PFSK-1 (cell line): ENCODE measurements around the gene NUDT11.

Source experiments
- POLR2AphosphoS5 ChIP-seq: IDR thresholded peaks from 2 replicates; pipeline ENCODE4 v1.6.1; 2012; ENCODE audit warnings: low read depth, mild to moderate bottlenecking, control low read depth, low read length, moderate library complexity
- TAF1 ChIP-seq: IDR thresholded peaks from 2 replicates; pipeline ENCODE4 v1.6.1; 2012; ENCODE audit warnings: low read length, control low read depth, borderline replicate concordance; ENCODE audit not compliant: insufficient read depth
- TF ChIP-seq, protein P1 (sequence below), 2 experiments: IDR thresholded peaks; 2 replicates each; pipeline versions ENCODE4 v1.6.1 to v1.8.0; 2011 to 2012; ENCODE audit warnings: low read depth in 2 of 2, low read length in 2 of 2, control low read depth in 1 of 2, inconsistent platforms in 1 of 2, mild to moderate bottlenecking in 1 of 2, moderate library complexity in 1 of 2; ENCODE audit not compliant: insufficient read depth in 1 of 2

DNA sequence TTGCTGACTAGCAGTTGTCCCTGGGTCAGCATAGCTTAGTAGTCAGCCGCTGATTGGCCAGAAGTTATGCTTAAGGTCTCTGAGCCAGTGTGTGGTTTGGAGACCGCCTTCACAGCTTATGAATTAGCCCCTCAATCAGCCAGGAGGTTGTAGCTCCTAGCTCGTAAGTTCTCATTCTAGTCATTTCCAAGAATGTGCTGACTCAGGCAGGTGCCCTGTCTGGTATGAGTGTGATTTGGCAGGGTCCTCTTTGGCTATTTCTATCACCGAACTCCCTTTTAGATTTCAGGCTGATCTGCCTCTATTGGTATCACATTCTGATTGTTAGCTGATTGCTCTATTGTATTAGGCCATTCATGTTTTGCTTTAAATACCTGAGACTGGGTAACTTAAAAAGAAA, 33.1 kb downstream of the NUDT11 start:
- TF ChIP-seq, protein P1, sequence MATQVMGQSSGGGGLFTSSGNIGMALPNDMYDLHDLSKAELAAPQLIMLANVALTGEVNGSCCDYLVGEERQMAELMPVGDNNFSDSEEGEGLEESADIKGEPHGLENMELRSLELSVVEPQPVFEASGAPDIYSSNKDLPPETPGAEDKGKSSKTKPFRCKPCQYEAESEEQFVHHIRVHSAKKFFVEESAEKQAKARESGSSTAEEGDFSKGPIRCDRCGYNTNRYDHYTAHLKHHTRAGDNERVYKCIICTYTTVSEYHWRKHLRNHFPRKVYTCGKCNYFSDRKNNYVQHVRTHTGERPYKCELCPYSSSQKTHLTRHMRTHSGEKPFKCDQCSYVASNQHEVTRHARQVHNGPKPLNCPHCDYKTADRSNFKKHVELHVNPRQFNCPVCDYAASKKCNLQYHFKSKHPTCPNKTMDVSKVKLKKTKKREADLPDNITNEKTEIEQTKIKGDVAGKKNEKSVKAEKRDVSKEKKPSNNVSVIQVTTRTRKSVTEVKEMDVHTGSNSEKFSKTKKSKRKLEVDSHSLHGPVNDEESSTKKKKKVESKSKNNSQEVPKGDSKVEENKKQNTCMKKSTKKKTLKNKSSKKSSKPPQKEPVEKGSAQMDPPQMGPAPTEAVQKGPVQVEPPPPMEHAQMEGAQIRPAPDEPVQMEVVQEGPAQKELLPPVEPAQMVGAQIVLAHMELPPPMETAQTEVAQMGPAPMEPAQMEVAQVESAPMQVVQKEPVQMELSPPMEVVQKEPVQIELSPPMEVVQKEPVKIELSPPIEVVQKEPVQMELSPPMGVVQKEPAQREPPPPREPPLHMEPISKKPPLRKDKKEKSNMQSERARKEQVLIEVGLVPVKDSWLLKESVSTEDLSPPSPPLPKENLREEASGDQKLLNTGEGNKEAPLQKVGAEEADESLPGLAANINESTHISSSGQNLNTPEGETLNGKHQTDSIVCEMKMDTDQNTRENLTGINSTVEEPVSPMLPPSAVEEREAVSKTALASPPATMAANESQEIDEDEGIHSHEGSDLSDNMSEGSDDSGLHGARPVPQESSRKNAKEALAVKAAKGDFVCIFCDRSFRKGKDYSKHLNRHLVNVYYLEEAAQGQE (IDR thresholded peaks at IDR 0.05; ENCODE audit: insufficient read depth in 1 of 2, low read depth in 2 of 2, low read length in 2 of 2) = no peak
- TF ChIP-seq TAF1 = no peak
- TF ChIP-seq POLR2AphosphoS5 = no peak
